ENCODE data around the gene GNB5. TPM values are rescaled to one million over a fixed set of nuclear protein-coding genes. Genes with fewer than 3 reads are reported as not detected.

GNB5 gene
- total RNA-seq, 1 experiment from 2014 or later = 48.8 TPM

DNA sequence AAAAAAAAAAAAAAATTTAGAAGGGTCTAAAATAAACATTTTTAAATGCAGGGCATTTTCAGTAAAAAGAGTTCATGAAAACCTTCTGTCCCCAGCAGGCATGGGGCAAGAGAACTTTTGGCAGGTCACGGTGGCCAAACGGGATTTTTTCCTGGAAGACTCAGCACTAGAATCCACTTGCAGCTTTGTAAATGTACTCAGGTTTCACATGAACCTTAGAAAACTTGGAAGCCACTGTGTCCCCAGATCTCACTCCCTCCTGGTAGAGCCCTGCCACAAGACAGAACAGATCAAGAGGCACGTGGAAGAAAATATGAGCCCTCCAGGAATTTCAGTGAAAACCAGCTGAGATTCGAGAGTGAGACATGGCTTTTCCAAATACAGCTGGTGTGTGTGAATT is 2.1 kb upstream of the GNB5 start:
- H3K27ac Mint-ChIP-seq (ENCODE audit: unreplicated experiment) = no peak overlapping the region
- intact Hi-C loops (cut with micrococcal nuclease; ENCODE audit: unreplicated experiment) = no loop called here
- H3K27me3 Mint-ChIP-seq (ENCODE audit: unreplicated experiment) = no peaks in the 10 kb centered on the region
- no peaks in the 10 kb centered on the region for H3K9me3 Mint-ChIP-seq (ENCODE audit: low read depth, unreplicated experiment)
- TF ChIP-seq, protein P1, sequence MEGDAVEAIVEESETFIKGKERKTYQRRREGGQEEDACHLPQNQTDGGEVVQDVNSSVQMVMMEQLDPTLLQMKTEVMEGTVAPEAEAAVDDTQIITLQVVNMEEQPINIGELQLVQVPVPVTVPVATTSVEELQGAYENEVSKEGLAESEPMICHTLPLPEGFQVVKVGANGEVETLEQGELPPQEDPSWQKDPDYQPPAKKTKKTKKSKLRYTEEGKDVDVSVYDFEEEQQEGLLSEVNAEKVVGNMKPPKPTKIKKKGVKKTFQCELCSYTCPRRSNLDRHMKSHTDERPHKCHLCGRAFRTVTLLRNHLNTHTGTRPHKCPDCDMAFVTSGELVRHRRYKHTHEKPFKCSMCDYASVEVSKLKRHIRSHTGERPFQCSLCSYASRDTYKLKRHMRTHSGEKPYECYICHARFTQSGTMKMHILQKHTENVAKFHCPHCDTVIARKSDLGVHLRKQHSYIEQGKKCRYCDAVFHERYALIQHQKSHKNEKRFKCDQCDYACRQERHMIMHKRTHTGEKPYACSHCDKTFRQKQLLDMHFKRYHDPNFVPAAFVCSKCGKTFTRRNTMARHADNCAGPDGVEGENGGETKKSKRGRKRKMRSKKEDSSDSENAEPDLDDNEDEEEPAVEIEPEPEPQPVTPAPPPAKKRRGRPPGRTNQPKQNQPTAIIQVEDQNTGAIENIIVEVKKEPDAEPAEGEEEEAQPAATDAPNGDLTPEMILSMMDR (IDR thresholded peaks at IDR 0.05; ENCODE audit: unreplicated experiment) = no peak
- CTCF ChIA-PET = interaction anchor here (0.7 kb wide), 1 partner anchor 424 kb away, joined by 4 read pairs; no protein-coding TSS in a partner anchor
- DNase-seq = no peak
- no peak overlapping the region for H3K4me3 Mint-ChIP-seq (ENCODE audit: low read depth, unreplicated experiment)
- peaks cover 28% of the 10 kb centered on the region for H3K36me3 Mint-ChIP-seq (ENCODE audit: insufficient read depth, unreplicated experiment)
- TSS peak; percentile 53 for BruUV-seq (replicated peaks)
- no peaks in the 10 kb centered on the region for H3K4me1 Mint-ChIP-seq (ENCODE audit: low read depth, unreplicated experiment)

DNA sequence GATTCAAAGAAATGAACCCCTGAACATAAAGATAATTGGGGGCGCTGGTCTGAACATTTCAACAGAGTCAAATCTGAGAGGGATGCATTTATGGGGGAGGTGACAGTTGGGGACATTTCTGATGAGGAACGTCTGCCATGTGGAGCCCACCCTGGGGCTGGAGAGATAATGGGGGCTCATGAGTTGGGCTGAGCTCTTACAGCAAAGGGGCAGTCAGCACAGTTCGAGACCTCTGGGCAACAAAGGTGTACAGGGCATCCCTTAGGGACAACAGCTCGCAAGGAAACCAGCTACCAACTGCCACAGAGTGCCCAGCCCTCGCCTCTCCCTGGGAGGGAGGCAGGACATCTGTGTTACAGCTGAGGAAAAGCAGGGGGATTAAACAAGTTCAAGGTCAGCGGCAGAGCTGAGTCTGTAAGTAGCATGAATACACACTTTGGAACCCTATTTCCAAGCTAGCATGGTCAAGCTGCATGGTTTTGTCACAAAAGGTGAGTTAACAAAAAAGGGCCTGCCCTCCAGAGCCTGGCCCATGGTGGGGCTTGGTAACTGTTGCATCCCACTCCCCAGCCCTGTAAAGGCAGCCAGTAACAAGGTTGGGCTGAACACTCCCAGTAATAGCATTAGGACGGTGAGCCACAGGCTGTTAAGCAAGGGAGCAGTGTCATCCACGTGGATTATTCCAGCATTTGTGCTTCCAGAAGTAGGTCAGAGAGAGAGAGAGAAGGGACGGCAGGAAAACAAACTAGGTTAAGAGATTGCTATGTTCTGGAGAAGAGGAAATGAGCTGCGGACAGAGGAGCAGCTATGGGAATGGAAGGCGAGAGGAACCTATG is 4.3 kb downstream of the GNB5 start:
- Mint-ChIP-seq H3K4me3 (ENCODE audit: low read depth, unreplicated experiment) (no peak overlapping the region), H3K36me3 (ENCODE audit: insufficient read depth, unreplicated experiment) (peaks cover 13% of the 10 kb centered on the region), H3K4me1 (ENCODE audit: low read depth, unreplicated experiment) (peaks cover 27% of the 10 kb centered on the region), H3K9me3 (ENCODE audit: low read depth, unreplicated experiment) (no peaks in the 10 kb centered on the region), H3K27ac (ENCODE audit: unreplicated experiment) (peak overlapping the region; percentile 51), H3K27me3 (ENCODE audit: unreplicated experiment) (no peaks in the 10 kb centered on the region)
- DNase-seq = no peak
- TF ChIP-seq, protein P1 (IDR thresholded peaks at IDR 0.05; ENCODE audit: unreplicated experiment) = no peak
- CTCF ChIA-PET = interaction anchor here (0.5 to 1.2 kb wide), 3 partner anchors 21 to 371 kb away, joined by 3 to 4 read pairs (median 3); no protein-coding TSS in a partner anchor
- intact Hi-C loops (cut with micrococcal nuclease; ENCODE audit: unreplicated experiment) = no loop called here
- no TSS peak for BruUV-seq (replicated peaks)

DNA sequence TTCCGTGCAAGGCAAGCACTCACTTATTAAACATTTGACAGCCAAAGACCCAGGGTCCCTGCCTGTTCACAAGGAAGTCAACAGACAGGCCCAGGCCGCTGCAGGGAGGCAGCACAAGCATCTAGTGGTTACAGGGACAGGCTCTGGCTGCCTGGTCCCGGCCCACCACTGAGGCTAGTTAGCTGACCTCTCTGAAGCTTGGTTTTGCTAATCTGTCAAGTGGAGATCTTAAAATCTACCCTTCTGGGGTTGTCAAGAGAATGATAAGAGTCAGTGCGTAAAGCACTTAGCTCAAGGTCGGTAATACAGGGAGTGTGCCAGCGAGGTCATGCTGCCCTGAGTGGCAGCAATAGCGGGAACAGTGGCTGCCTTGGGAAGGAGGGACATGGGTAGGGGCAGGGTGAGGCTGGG is 6.0 kb downstream of the GNB5 start:
- Mint-ChIP-seq H3K4me3 (ENCODE audit: low read depth, unreplicated experiment) (peak overlapping the region; percentile 57), H3K27me3 (ENCODE audit: unreplicated experiment) (no peaks in the 10 kb centered on the region), H3K9me3 (ENCODE audit: low read depth, unreplicated experiment) (no peaks in the 10 kb centered on the region), H3K27ac (ENCODE audit: unreplicated experiment) (peak overlapping the region; percentile 93), H3K4me1 (ENCODE audit: low read depth, unreplicated experiment) (peaks cover 27% of the 10 kb centered on the region), H3K36me3 (ENCODE audit: insufficient read depth, unreplicated experiment) (peaks cover 16% of the 10 kb centered on the region)
- BruUV-seq (replicated peaks) = no TSS peak
- intact Hi-C loops (cut with micrococcal nuclease; ENCODE audit: unreplicated experiment) = no loop called here
- CTCF ChIA-PET = interaction anchor here (1.0 to 2.6 kb wide), 4 partner anchors 23 to 213 kb away, joined by 3 to 21 read pairs (median 8); partner anchors contain the start of gene LEO1
- TF ChIP-seq, protein P1 (IDR thresholded peaks at IDR 0.05; ENCODE audit: unreplicated experiment) = no peak
- peak; percentile 63 for DNase-seq

DNA sequence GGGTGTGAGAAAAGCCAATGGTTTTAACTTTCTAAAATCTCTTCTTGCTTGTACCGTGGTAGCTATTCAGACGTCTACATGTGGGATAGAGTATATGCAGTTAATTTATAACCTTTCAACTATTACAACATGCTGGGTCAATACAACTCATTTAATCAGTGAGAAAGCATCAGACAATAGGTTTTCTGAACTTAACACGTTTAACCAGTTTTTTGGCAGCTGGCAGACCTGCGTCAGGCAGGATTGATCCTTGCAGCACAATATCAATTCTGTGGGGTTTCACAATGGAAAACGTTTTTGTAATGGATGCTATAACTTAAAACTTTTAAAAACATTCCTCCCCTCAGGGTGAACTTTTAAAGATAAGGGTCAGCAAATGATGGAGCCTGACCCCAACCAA is 6.5 kb downstream of the GNB5 start:
- H3K36me3 Mint-ChIP-seq (ENCODE audit: insufficient read depth, unreplicated experiment) = peaks cover 20% of the 10 kb centered on the region
- DNase-seq = peak; percentile 48
- H3K27me3 Mint-ChIP-seq (ENCODE audit: unreplicated experiment) = no peaks in the 10 kb centered on the region
- TF ChIP-seq, protein P1 (IDR thresholded peaks at IDR 0.05; ENCODE audit: unreplicated experiment) = no peak
- peak overlapping the region; percentile 57 for H3K4me3 Mint-ChIP-seq (ENCODE audit: low read depth, unreplicated experiment)
- intact Hi-C loops (cut with micrococcal nuclease; ENCODE audit: unreplicated experiment) = loop anchor here (5.0 kb wide), 1 partner anchor 43 kb away; no protein-coding TSS in a partner anchor
- H3K4me1 Mint-ChIP-seq (ENCODE audit: low read depth, unreplicated experiment) = peaks cover 27% of the 10 kb centered on the region
- H3K9me3 Mint-ChIP-seq (ENCODE audit: low read depth, unreplicated experiment) = no peaks in the 10 kb centered on the region
- peak overlapping the region; percentile 93 for H3K27ac Mint-ChIP-seq (ENCODE audit: unreplicated experiment)
- CTCF ChIA-PET = interaction anchor here (1.0 to 2.6 kb wide), 6 partner anchors 24 to 494 kb away, joined by 3 to 21 read pairs (median 5); partner anchors contain the start of gene LEO1
- BruUV-seq (replicated peaks) = no TSS peak

Data from Calu3 (cell line).